ENCODE results near the gene KRT1.

Gene KRT1

DNA sequence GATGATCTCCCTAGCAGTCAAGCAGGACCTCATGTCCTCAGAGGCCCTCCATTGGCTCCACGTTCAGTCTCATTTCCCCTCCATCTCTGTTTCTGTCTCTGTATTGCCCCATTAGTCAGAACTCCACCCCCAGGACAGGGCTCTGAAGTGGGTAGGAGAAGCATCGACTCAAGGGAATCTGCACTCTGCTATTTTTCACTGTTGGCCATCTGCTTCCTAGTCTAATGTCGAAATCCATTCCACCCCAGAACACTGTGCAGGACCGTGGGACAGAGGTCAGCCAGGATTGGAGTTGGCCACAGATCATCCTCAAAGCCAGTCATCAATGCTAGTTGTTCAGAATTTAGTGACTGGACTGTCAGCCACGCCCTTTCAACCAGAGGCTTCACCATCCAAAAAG, 13.1 kb upstream of the KRT1 start:
- TF ChIP-seq, protein P1, sequence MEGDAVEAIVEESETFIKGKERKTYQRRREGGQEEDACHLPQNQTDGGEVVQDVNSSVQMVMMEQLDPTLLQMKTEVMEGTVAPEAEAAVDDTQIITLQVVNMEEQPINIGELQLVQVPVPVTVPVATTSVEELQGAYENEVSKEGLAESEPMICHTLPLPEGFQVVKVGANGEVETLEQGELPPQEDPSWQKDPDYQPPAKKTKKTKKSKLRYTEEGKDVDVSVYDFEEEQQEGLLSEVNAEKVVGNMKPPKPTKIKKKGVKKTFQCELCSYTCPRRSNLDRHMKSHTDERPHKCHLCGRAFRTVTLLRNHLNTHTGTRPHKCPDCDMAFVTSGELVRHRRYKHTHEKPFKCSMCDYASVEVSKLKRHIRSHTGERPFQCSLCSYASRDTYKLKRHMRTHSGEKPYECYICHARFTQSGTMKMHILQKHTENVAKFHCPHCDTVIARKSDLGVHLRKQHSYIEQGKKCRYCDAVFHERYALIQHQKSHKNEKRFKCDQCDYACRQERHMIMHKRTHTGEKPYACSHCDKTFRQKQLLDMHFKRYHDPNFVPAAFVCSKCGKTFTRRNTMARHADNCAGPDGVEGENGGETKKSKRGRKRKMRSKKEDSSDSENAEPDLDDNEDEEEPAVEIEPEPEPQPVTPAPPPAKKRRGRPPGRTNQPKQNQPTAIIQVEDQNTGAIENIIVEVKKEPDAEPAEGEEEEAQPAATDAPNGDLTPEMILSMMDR (IDR thresholded peaks at IDR 0.05), result no peak
- H3K4me3 ChIP-seq, result no peak overlapping the region
- H3K27ac ChIP-seq, result no peak overlapping the region
- DNase-seq (ENCODE audit: low spot score), result no peak

DNA sequence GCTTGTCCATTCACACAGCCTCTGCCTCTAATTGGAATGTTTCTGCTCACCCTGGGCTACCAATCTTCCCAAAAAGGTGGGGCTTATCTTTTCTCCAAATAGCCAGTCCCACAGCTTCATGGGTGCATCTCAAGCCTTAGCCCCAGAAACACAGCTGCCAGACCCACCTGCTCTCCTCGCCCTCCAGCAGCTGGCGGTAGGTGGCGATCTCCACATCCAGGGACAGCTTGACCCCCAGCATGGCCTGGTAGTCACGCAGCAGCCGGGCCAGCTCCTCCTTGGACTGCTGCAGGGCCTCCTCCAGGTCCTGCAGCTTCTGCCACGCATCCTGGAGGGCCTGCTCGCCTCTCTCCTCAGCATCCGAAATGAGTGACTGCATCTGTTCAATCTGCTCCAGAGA, 12.0 kb upstream of the KRT1 start:
- DNase-seq (ENCODE audit: low spot score), result no peak
- TF ChIP-seq, protein P1 (IDR thresholded peaks at IDR 0.05), result no peak
- Histone ChIP-seq H3K4me3 (no peak overlapping the region), H3K27ac (no peak overlapping the region)

DNA sequence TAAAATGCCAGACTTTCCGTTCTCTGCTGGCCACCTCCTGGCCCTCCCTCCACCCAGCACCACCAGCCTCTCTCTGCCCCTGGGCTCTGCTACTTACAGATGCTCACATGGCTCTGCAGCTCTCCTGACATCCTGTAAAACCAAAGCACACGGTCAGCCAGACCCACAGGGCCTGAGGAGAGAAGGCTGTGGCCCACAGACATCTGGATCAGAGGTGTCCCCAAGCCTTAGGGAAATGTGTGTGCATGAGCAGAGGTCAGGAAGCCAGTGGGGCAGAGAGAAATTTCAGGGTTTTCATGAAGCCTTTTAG, 11.6 kb upstream of the KRT1 start:
- TF ChIP-seq, protein P1 (IDR thresholded peaks at IDR 0.05), result no peak
- H3K27ac ChIP-seq, result no peak overlapping the region
- no peak for DNase-seq (ENCODE audit: low spot score)
- H3K4me3 ChIP-seq, result no peak overlapping the region

DNA sequence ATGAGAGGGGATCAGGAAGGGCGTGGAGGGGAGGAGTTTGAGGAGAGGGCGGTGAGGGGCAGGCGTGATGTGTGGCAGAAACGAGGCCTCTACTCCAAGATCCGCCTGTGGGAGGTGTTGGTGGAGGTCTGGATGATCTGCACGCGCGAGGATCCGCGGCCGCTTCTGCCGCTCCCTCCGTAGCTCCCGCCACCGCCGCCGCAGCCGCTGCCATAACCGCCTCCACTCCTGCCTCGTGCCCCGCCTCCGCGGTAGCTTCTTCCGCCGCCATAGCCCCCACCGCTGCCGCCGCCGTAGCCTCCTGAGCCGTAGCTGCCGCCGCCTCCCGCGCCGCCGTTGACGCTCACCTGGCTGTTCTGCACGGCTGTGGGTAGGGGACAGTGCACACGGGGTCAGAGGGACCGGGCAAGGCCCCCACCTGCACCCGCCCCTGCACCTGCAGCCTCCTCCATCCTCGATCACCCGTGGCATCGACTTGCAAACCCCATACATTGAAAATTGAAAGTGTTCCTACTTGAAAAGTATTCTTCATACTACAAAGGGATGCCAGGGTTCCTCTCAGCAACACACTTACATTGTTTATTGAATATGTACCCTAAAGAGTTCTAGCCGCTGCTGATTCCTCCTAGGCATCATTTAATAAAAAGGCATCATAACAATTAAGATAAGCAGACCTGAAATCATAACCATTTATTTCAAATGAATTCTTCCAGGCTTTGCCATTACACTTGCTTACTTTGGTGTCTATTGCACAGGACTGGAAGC, 11.1 kb upstream of the KRT1 start:
- Histone ChIP-seq H3K4me3 (peak overlapping the region; percentile 56), H3K27ac (no peak overlapping the region)
- no peak for DNase-seq (ENCODE audit: low spot score)
- TF ChIP-seq, protein P1 (IDR thresholded peaks at IDR 0.05), result no peak

DNA sequence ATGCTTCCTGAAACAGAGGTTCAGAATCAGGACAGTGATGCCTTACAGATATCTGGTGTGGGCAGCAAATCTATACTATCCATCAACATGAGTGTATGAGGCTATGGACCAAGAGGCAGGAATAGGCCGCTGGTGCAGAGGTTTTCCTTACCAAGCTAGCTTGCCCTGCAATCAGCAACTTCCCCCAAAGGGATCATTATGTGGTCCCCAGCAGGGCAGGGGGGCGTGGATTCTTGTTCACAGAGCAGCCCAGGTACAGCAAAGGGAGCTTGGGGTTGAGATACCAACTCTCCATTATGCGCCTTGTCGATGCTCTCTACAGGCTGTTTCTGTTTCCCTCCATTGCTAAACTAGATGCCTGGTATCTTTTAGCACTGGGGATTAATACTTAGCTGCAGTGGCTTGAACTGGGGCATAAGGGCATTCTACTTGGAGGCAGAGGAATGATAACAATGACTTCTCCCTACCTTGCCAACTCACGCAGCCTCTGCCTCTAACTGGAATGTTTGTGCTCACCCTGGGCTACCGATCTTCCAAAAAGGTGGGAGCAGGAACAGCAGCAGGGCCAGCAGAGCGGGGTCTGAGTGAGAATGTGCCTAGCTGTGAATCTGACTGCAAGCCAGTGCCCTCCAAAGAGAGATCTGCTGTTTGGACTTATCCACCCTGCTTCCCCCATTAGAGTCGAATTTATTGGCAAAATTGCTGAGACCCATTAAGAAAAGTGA, 10.3 kb upstream of the KRT1 start:
- TF ChIP-seq, protein P1 (IDR thresholded peaks at IDR 0.05), result no peak
- no peak overlapping the region for H3K27ac ChIP-seq
- H3K4me3 ChIP-seq, result peak overlapping the region; percentile 56
- DNase-seq (ENCODE audit: low spot score), result no peak

DNA sequence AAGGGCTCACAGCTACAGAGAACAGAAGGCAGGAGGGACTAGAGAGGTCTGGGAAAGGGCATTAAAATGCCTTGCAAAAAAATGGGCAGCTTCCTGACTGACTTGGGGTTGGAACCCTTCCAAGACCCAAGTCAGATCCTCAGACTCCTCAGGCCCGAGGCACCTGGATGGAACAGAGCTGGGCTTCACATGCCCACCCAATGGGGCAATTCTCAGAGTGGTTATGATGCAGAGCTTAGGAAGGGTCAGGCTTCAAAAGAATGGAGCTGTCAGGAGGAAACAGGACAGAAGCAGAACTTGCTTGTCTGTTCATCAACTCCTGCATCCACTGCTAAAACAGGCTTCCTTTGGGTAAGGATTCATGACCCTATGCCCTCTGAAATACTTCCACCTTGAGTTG, 9.7 kb upstream of the KRT1 start:
- Histone ChIP-seq H3K4me3 (no peak overlapping the region), H3K27ac (no peak overlapping the region)
- TF ChIP-seq, protein P1 (IDR thresholded peaks at IDR 0.05), result no peak
- DNase-seq (ENCODE audit: low spot score), result no peak

DNA sequence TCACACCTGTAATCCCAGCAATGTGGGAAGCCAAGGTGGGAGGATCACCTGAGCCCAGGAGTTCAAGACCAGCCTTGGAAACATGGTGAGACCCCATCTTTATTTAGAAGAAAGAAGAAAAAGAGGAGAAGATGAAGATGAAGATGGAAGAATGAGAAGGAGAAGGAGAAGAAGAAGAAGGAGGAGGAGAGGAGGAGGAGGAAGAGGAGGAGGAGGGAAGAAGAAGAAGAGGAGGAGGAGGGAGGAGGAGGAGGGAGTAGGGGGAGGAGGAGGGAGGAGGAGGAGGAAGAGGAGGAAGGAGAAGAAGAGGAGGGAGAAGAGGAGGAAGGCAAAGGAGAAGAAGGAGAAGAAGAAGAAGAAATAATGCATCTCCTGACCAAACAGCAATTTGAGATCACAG, 9.0 kb upstream of the KRT1 start:
- no peak for DNase-seq (ENCODE audit: low spot score)
- Histone ChIP-seq H3K27ac (no peak overlapping the region), H3K4me3 (no peak overlapping the region)
- TF ChIP-seq, protein P1 (IDR thresholded peaks at IDR 0.05), result no peak

Measured in coronary artery (tissue), 2 donors.